HG03280 (cell line): ENCODE results near the gene LAMP2.
A peak's percentile ranks its signal among the peaks of the same experiment; 100 is the strongest.
"Not testable (repeated sequence)": the region's sequence is repeated elsewhere in the genome, so short reads cannot be mapped to it uniquely, and the experiment has no call there.

Experiments
- ATAC-seq: cut with Tn5 transposase; IDR thresholded peaks from one replicate; pipeline ENCODE4 v1.9.1; 2021; ENCODE audit warnings: mild to moderate bottlenecking, moderate library complexity; ENCODE audit not compliant: unreplicated experiment

Gene LAMP2

DNA sequence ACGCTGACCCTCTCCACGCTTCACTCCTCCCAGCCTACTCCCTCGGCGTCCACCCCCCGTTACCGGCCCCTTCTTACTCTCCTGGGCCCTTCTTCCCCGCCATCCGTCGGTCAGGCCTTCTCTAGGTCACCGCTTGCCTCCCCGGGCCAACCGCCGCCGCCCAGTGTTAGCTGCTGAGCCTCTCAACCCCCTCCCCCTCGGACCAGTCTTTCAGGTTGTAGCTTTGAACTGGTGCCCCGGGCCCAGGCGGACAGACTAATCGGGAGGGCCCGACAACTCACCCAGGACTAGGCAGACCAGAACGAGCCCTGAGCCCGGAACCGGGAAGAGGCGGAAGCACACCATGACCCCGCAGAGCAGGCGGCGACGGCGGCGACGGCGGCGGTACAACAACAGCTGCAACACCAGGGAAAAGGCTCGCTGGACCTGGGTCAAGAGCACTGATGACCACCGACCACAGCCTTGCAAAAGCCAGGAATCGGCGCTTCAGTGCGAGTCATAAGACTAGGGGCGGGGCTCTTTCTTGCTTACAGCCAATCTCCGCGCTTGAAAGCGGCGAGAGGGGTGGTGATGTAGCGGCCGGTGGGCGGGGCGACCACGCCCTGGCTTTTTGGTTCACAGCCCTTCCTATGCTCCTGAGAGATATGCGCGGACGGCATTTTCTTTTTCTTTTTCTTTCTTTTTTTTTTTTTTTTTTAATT lies at the start of gene LAMP2:
Gene LAMP2, minus strand, starts transcription at position 472 of the 701 bp plus-strand sequence. Its CDS starts 127 bp downstream, at position 345.
- peak; percentile 99 for ATAC-seq

DNA sequence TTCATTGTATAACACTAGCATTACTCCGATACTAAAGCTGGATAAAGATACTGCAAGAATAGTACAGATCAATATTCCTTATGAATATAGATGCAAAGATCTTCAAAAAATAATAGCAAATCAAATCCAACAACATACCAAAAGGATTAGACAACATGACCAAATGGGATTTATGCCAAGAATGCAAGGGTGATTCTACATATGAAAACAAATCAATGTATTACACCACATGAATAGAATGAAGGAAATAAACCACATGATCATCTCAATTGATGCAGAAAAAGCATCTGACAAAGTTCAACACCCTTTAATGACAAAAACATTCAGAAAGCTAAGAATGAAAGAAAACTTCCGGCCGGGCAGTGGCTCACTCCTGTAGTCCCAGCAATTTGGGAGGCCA lies 48.8 kb upstream of the LAMP2 start:
- ATAC-seq = no peak

- no peak for ATAC-seq
Observed at GRCh38 chrX:120514236-120514635, 45.1 kb upstream of the LAMP2 start.

DNA sequence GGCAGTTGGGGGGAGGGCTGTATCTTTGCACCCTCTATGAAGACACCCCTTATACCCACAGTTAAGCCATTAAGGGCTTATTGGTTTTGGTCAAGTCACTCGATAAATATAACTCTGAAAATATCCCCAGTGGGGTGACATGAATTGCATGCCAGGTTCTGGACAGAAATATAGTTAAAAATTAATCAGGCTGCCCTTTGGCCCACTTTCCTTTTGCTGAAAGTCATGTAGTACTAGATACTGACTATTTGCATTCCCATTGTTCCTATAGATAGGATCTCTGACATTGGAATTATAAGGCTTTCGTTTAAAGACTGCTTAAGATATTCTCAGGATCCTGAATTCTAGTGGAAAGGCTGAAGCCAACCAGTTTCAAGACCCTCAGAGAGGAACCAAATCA lies 43.5 kb upstream of the LAMP2 start:
- no peak for ATAC-seq

DNA sequence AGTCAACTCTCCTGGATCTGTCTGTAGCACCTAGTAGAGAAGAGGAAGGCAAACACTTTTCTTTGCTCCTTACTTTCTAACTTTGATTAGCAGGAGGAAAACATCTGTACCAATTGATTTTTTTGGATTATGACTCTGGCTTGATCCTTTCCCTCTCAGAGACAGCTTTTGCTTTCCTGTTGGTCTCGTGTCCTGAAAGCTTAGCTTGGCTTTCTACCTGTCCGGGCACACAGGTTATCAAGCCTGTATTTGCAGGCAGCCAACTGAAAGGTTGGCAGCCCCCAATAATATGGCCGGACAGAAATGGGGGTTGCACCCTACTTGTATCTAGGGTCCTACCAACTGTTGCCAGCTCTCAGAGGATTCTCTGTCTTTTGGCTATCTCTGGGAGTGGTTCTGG lies 43.1 kb upstream of the LAMP2 start:
- ATAC-seq = no peak

DNA sequence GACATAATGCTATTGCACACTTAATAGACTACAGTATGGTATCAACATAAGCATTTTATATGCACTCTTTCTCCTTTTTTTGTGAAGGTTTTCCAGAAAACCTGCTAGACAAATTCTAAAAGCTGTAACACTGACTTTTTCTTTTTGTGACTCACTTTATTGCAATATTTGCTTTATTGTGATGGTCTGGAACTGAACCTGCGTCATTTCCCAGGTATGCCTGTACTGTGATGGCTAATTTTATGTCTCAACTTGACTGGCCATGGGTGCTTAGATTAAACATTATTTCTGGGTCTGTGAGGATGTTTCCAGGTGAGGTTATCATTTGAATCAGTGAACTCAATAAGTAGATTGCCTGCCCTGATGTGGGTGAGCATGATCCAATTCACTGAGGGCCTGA lies 35.5 kb upstream of the LAMP2 start:
- ATAC-seq = no peak

DNA sequence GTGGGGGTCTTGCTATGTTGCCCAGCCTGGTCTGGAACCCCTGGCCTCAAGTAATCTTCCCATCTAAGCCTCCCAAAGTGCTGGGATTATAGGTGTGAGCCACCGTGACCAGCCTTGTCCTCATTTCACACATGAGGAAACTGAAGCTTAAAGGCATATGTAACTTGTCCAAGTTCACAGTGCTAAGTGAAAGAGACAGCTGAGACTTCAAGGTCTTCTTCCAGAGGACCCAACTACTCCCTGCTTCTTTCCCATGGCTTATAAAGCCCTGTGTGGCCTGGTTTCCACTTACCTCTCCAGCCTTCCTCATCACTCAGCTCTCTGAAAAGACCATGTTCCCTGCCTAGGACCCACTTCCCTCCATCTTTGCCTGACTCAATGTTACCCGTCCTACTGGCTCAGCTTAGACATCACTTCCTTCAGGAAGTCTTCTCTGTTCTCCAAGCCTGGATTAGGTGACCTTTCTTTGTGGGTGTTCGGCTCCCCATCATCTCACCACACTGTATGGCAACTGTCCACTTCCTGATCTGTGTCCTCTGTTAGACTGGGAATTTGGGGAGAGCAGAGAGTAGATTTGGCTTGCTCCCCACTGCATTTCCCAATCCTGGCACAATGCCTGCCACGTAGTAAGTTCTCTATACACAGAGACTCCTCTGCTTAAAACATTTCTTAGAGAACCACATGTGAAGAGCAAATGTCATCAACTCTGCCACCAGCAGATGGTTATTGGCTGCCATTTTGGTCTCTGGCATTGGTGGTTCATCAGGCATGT lies 30.4 kb upstream of the LAMP2 start:
- ATAC-seq = no peak

DNA sequence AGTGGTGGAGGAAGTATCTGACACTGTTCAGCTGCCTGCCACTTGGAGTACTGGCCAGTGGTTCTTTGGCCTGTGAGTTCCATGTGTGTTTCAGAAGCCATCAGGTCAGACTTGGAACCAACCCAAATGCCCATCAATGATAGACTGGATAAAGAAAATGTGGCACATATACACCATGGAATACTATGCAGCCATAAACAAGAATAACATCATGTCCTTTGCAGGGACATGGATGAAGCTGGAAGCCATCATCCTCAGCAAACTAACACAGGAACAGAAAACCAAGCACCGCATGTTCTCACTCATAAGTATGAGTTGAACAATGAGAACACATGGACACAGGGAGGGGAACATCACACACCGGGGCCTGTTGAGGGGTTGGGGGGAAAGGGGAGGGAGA lies 21.0 kb upstream of the LAMP2 start:
- ATAC-seq = not testable (repeated sequence)

DNA sequence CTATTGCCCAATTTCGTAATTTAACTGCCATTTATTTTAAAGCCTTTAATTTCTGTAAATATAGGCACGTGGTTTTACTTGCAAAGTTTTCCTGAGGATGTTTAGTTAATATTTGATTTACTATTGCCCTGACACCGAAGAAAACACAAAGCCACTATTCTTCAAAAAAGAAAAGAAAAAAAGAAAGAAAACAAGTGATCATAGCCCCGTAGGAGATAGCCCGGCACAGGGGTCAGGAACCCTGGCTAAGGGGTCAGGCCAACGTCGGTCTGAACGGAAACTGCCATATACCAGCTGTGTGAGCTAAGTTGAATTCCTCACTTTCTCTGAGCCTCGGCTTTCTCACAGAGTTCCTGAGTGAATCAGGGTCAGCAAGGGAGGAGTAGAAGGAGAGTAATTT lies 17.7 kb upstream of the LAMP2 start:
- ATAC-seq = no peak

- ATAC-seq = peak; percentile 75
Observed at GRCh38 chrX:120485638-120486520, 16.8 kb upstream of the LAMP2 start.

- peak; percentile 20 for ATAC-seq
Observed at GRCh38 chrX:120485315-120485637, 16.2 kb upstream of the LAMP2 start.

GRCh38 chrX:120477453-120477852 lies 8.4 kb upstream of the LAMP2 start:
- no peak for ATAC-seq

DNA sequence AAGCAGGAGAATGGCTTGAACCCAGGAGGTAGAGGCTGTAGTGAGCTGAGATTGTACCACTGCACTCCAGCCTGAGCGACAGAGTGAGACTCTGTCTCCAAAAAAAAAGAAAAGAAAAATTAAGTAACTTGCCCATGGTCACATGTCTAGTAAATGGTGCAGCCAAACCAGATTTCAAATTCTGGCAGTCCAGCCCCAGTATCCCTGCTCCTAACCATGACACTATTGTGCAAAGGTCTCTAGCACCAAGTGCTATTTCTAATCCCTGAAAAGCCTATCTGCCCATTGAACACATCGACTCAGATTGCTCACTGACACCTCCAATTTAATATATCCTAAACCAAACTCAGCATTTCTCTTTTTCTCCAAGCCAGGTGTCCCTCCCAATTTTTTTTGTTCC lies 7.6 kb upstream of the LAMP2 start:
- no peak for ATAC-seq

DNA sequence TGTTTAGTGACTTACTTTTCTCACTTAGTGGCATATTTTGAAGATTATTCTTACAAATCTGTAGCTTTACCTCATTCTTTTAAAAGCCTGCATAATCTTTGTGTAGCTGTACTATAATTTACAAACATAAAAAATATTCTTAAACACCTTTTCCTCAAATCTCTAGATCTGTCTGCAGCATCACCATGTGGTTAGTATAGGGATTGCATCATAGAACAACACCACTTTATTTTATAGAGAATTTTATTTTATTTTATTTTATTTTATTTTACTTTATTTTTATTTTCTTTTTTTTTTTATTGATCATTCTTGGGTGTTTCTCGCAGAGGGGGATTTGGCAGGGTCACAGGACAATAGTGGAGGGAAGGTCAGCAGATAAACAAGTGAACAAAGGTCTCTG lies 6.4 kb upstream of the LAMP2 start:
- ATAC-seq = not testable (repeated sequence)

- no peak for ATAC-seq
Observed at GRCh38 chrX:120474085-120474484, 5.0 kb upstream of the LAMP2 start.

GRCh38 chrX:120469657-120470056 lies 561 bp upstream of the LAMP2 start:
- not testable (repeated sequence) for ATAC-seq

- no peak for ATAC-seq
Observed at GRCh38 chrX:120468479-120468824, 644 bp downstream of the LAMP2 start.

DNA sequence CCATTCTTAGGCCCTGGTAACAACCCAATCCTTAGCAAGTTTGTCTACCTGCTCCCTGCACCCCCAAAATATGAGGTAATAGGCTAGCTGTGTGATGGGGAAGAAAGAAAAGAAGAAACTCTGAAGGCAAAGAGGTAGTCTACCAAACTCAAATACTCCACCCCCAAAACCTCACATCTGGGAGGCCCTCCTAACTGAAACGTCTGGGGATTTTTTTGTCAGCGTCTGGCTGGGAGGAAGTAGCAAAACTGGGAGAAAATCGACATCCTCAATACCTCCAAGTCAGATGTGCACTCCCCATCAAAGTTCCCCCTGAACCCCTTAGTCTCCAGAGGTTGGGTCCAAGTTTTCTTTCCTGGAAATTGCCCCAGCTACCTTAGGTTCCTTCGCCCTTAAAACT lies 1.0 kb downstream of the LAMP2 start:
- ATAC-seq = no peak

GRCh38 chrX:120464411-120464810 lies 4.7 kb downstream of the LAMP2 start:
- no peak for ATAC-seq

DNA sequence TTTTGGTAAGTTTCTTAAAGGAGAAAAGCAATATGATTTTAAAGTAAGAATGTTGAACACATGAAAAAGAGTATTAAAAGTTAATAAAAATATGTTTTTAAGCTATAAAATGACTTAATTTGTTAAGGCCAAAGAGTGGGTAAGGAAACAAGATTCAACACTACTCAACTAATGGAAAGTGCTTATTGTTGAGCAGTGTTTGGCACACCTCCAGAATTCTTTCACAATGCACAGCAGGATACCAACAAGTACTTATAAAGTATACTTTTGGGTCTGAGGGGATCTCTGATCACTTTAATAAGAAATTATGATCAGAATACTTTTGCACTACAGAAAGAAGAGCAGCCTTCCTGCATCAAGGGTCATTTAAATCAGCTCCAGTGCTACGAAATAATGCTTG lies 5.9 kb downstream of the LAMP2 start:
- ATAC-seq = no peak

DNA sequence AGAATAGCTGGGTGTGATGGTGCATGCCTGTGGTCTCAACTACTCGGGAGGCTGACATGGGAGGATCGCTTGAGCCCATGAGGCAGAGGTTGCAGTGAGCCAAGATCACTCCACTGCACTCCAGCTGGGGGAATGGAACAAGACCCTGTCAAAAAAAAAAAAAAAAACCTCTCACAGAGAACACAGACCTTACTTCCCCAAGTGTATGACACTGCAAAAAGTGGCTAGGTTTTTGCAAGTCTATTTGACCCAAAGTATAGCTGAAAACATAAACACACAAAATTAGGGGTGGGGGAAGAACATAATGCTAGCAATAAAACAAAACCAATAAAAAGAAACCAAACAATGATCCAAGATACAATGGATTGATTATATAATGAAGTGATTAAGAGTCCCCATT lies 6.7 kb downstream of the LAMP2 start:
- no peak for ATAC-seq

GRCh38 chrX:120459309-120459708 lies 9.8 kb downstream of the LAMP2 start:
- no peak for ATAC-seq
